Stromal cell of bone marrow (primary cell): ENCODE data around the gene PDE8B.
A peak's percentile ranks its signal among the peaks of the same experiment; 100 is the strongest.
"Not testable (repeated sequence)": the region's sequence is repeated elsewhere in the genome, so short reads cannot be mapped to it uniquely, and the experiment has no call there.

Experiments
- DNase-seq: peaks from one replicate; pipeline ENCODE4 v3.0.0-alpha.2; 2012; ENCODE audit warnings: low read depth

Gene PDE8B

DNA sequence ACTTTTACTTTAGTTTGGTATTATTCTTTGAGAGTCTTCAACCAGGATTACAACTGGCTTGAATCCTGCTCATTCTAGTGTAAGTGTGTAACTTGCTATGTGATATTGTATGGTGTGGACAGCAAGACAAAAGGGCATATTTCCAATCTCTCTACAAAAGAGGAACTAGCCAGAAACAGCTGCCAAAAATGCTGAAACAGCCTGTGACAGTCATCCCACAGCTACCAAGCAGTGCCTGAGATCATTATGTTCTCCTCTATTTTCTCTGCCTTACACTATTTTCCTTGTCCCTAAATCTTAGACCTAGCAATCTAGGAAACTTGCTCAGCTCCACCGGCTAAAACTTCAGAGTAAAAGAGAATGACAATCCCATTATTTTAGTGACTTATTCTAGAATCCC is 238.8 kb downstream of the PDE8B start:
- DNase-seq: no peak

DNA sequence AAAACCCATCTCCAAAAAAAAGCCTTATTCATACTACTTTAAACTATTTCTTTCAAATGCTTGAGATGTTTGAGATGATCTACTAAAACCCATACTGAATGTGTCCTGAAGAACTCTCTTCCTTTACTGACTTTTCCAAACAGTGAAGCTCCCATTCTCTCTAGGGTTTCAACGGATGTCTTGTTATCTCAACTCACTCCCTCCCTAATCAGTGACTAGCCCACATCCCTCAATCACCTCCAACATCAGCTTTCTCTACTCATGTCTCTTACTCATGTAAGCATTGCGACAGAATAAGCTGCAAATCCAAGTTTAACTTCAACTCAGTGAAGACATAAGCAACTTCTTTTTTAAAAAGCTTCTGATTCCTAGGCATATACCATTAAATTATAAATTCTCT is 239.5 kb downstream of the PDE8B start:
- DNase-seq: no peak

DNA sequence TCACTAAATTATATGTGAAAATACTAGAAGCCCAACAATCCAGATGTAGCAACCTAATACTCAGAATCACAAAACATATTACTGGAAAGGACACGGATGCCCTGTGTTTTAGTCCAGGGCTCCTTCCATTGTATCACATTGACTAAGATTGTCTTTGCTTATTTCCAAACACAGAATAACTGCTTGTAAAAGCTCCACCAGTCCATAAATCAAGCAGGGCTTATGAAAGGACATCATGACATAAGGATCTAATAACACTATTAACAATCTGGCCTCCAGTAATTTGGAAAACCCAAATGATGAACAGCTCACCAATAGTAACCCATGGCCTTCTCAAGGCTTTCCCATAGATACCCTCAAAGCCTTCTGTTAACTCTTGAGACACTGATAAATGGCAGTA is 241.9 kb downstream of the PDE8B start:
- DNase-seq: no peak

- DNase-seq: no peak
Observed at GRCh38 chr5:77454123-77454522, 243.6 kb downstream of the PDE8B start.

GRCh38 chr5:77461287-77461686 is 250.8 kb downstream of the PDE8B start:
- no peak for DNase-seq

DNA sequence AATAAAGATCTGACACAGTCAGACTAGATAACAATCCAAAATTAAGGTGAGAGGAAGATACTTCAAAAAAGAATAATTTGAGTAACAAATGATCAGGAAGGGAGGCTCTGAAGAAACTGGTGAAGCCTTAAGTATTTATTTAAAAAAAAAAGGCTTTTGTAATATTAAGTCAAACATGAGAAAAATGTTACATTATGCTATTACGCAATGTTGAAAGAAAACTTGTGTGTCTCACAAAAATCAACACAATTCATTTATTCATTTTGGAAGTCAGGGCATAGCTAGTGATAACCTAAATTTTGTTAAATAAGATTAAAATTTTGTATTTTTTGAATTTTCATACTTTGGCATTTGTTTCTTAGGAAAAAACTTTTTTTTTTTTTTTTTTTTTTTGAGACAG is 253.4 kb downstream of the PDE8B start:
- DNase-seq: peak; percentile 1

- not testable (repeated sequence) for DNase-seq
Observed at GRCh38 chr5:77468875-77469274, 258.4 kb downstream of the PDE8B start.

DNA sequence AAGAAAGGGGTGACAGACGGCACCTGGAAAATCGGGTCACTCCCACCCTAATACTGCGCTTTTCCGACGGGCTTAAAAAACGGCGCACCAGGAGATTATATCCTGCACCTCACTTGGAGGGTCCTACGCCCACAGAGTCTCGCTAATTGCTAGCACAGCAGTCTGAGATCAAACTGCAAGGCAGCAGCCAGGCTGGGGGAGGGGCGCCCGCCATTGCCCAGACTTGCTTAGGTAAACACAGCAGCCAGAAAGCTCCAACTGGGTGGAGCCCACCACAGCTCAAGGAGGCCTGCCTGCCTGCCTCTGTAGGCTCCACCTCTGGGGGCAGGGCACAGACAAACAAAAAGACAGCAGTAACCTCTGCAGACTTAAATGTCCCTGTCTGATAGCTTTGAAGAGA is 264.6 kb downstream of the PDE8B start:
- DNase-seq: not testable (repeated sequence)
